Astrocyte of the spinal cord (primary cell): ENCODE measurements around the gene ARMH1.

Experiments used
- DNase-seq: peaks from one replicate; pipeline ENCODE4 v3.0.0; 2011; ENCODE audit warnings: low read depth, low spot score
- H3K4me3 ChIP-seq: 2 replicates; pipeline ENCODE4 v1.5.1; 2011; ENCODE audit warnings: low read depth, mild to moderate bottlenecking, low read length, moderate library complexity
- CTCF ChIP-seq: IDR thresholded peaks from 2 replicates; pipeline ENCODE4 v1.5.1; 2012; ENCODE audit warnings: low read depth, mild to moderate bottlenecking, low read length, inconsistent platforms
- in situ Hi-C: cut with HindIII; loops from 2 replicates; pipeline ENCODE4 v1.10.0; 2017; ENCODE audit warnings: low sequenced_read_pairs

ARMH1 gene

GRCh38 chr1:44632598-44632997, 41.9 kb upstream of the ARMH1 start:
- no peak for TF ChIP-seq CTCF
- DNase-seq = no peak
- H3K4me3 ChIP-seq = peak overlapping the region; percentile 66
- in situ Hi-C loops = no loop called here

GRCh38 chr1:44634606-44635189, 39.8 kb upstream of the ARMH1 start:
- no peak for TF ChIP-seq CTCF
- DNase-seq = no peak
- in situ Hi-C loops = no loop called here
- H3K4me3 ChIP-seq = no peak overlapping the region

GRCh38 chr1:44635439-44635838, 39.1 kb upstream of the ARMH1 start:
- TF ChIP-seq CTCF = no peak
- in situ Hi-C loops = no loop called here
- no peak overlapping the region for H3K4me3 ChIP-seq

GRCh38 chr1:44636083-44636687, 38.3 kb upstream of the ARMH1 start:
- in situ Hi-C loops = no loop called here
- no peak for TF ChIP-seq CTCF
- DNase-seq = no peak
- no peak overlapping the region for H3K4me3 ChIP-seq

More at GRCh38 chr1:44635439-44635838, 39.1 kb upstream of the ARMH1 start:
- no peak for DNase-seq

DNA sequence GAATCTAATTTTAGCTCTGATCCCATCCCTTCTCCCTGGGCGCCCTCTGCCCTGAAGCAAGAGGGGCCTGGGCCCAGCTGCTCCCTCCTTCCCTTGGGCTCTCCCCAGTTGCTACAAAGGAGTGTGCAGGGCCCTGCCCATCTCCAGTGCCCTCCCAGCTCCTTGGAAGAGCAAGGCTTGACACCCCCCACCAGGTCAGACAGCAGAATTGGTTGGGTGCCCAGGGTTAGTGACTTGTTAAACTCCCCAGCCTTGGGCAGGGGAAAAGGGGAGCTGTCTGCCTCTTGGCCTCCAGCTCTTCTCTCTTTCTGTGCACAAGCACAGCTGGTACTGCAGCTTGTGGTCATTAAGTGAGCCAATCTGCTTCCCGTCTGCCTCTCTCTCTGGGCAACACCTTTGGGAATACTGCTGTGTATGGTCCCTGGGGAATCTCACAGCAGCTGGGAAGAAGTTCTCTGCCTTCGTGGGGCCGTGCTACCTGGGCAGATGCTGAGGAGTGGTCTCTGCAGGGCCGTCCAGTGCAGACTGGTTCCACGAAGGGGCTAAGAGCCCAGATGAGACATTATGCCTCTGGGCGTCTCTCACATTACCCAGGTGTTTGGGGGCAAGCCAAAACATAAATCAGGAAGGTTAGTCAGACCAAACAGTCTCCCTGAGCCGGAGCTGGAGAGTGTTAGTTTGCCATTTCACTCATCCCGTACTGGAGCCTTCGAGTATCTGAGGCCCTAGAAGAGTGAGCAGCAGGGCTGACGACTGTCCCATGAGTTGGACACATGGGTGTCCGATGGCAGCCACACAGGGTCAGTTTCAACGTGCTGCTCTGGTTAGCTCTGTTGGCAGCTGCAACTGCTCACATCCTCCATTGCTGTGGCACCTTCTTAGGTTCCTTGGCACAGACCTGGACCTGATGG, 37.6 kb upstream of the ARMH1 start:
- in situ Hi-C loops = no loop called here
- H3K4me3 ChIP-seq = no peak overlapping the region
- DNase-seq = peak; percentile 17
- TF ChIP-seq CTCF = no peak

- TF ChIP-seq CTCF = no peak
- in situ Hi-C loops = no loop called here
- no peak overlapping the region for H3K4me3 ChIP-seq
- DNase-seq = no peak
Observed at GRCh38 chr1:44637702-44638411, 36.7 kb upstream of the ARMH1 start.
